Smooth muscle cell (in vitro differentiated cells): ENCODE measurements around the gene ZNF710. TPM values are rescaled to one million over a fixed set of nuclear protein-coding genes. Genes with fewer than 3 reads are reported as not detected.

ENCODE experiments used
- DNase-seq: peaks from one replicate; lab custom pipeline; 2025; ENCODE audit not compliant: unreplicated experiment; lab: John Stamatoyannopoulos, UW
- H2AFZ ChIP-seq: fragments of 200-600 bp; sonication (generic); 2 replicates; pipeline ENCODE4 v1.6.0; 2016; ENCODE audit warnings: antibody characterized with exemption, low read depth, mild to moderate bottlenecking
- H3F3A ChIP-seq: fragments of 200-600 bp; sonication (generic); 2 replicates; pipeline ENCODE4 v1.6.0; 2017; ENCODE audit warnings: antibody characterized with exemption, low read depth
- H3K27ac ChIP-seq: fragments of 200-600 bp; sonication (generic); 2 replicates; pipeline ENCODE4 v1.5.1; 2016; ENCODE audit warnings: low read depth, mild to moderate bottlenecking
- H3K27me3 ChIP-seq: fragments of 200-600 bp; sonication (generic); 2 replicates; pipeline ENCODE4 v1.6.1; 2016; ENCODE audit warnings: low read depth, mild to moderate bottlenecking
- H3K36me3 ChIP-seq: fragments of 200-600 bp; sonication (generic); 2 replicates; pipeline ENCODE4 v1.5.1; 2016; ENCODE audit warnings: low read depth
- H3K4me1 ChIP-seq: fragments of 200-600 bp; sonication (generic); 2 replicates; pipeline ENCODE4 v1.5.1; 2016; ENCODE audit warnings: low read depth
- H3K4me2 ChIP-seq: fragments of 200-600 bp; sonication (generic); 2 replicates; pipeline ENCODE4 v1.6.0; 2016; ENCODE audit warnings: mild to moderate bottlenecking
- H3K4me3 ChIP-seq: fragments of 200-600 bp; sonication (generic); 2 replicates; pipeline ENCODE4 v1.5.1; 2016; ENCODE audit warnings: mild to moderate bottlenecking
- H3K79me2 ChIP-seq: fragments of 200-600 bp; sonication (generic); 2 replicates; pipeline ENCODE4 v1.6.0; 2016; ENCODE audit warnings: low read depth, mild to moderate bottlenecking
- H3K9ac ChIP-seq: fragments of 200-600 bp; sonication (generic); 2 replicates; pipeline ENCODE4 v1.6.0; 2016; ENCODE audit warnings: low read depth
- H3K9me3 ChIP-seq: fragments of 200-600 bp; sonication (generic); replicated peaks from 2 replicates; pipeline ENCODE4 v1.5.1; 2016; ENCODE audit warnings: low read depth
- H4K20me1 ChIP-seq: fragments of 200-600 bp; sonication (generic); 2 replicates; pipeline ENCODE4 v1.6.0; 2016; ENCODE audit warnings: low read depth
- CTCF ChIP-seq: fragments of 200-600 bp; sonication (generic); IDR thresholded peaks from 2 replicates; pipeline ENCODE4 v1.5.1; 2017; ENCODE audit warnings: borderline replicate concordance, mild to moderate bottlenecking, antibody characterized with exemption; ENCODE audit not compliant: insufficient read depth, poor library complexity, severe bottlenecking
- whole genome bisulfite sequencing: methylation state at CpG from one replicate; pipeline ENCODE4 v1.1.7; 2016; ENCODE audit warnings: low lambda C conversion rate; 5-methylcytosine and 5-hydroxymethylcytosine counted together
- polyA plus RNA-seq: library from polyadenylated mRNA; unstranded; fragments of >200 nt; fragmentation: Nextera tagmentation; extraction: Ambion mirVana; gene quantifications from 2 replicates; pipeline ENCODE4 v1.2.1, GENCODE V29; 2016
- total RNA-seq: library from RNA; depleted of rRNA; stranded (reverse); fragments of >200 nt; gene quantifications from 2 replicates; pipeline ENCODE4 v1.2.3, GENCODE V29; 2014

Gene ZNF710
- total and polyA plus RNA-seq, 2 experiments from 2014 or later: 8.6 to 10.4 TPM

DNA sequence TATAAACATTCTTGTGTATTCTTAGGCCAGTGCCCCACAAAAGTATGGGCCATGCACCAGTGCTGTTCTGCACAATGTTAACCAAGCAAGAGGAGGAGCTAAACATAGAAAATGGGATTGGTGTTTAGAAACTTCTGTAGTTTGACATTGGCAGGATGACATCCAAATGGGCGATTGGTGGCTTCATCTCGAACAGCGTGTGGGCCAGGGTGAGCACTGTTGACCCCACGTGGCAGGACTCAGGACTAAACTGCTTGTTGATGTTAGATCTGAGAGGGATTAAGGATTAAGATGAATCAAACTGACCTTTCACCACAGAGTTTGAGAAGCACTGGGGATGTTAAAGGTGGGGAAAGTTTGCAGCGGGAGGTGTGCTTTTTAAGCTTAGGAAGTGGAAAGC is 31.9 kb downstream of the ZNF710 start:
- H3K9ac ChIP-seq: no peak overlapping the region
- WGBS: 96% methylated on average over 5 of the region's 5 CpGs
- H2AFZ ChIP-seq: no peak overlapping the region
- H3K27me3 ChIP-seq: no peaks in the 10 kb centered on the region
- no peak for TF ChIP-seq CTCF
- peaks cover 44% of the 10 kb centered on the region for H4K20me1 ChIP-seq
- no peak for DNase-seq
- H3K4me2 ChIP-seq: no peak overlapping the region
- no peak overlapping the region for H3K4me3 ChIP-seq
- H3K36me3 ChIP-seq: no peaks in the 10 kb centered on the region
- no peaks in the 10 kb centered on the region for H3F3A ChIP-seq
- H3K79me2 ChIP-seq: peaks cover 48% of the 10 kb centered on the region
- peaks cover 30% of the 10 kb centered on the region for H3K4me1 ChIP-seq
- no peaks in the 10 kb centered on the region for H3K9me3 ChIP-seq
- no peak overlapping the region for H3K27ac ChIP-seq

DNA sequence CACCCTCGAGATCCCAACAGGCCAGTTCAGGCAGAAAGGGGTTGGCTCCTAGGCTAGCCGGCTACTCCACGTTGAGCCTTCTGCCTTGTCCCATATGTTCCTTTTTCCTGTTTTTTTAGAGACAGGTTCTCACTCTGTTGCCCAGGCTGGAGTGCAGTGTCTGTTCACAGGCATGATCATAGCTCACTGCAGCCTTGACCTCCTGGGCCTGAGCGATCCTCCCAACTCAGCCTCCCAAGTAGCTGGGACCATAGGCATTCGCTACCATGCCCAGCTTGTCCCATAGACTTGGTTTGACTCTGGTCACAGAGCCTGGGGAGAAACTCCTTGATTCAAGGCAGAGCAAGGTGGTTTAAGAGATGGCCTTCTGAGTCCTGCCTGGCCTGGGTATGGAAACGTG is 32.3 kb downstream of the ZNF710 start:
- H3K4me1 ChIP-seq: peaks cover 30% of the 10 kb centered on the region
- peaks cover 44% of the 10 kb centered on the region for H4K20me1 ChIP-seq
- no peak overlapping the region for H3K9ac ChIP-seq
- 94% methylated on average over 6 of the region's 6 CpGs for WGBS
- H3F3A ChIP-seq: no peaks in the 10 kb centered on the region
- H3K27ac ChIP-seq: no peak overlapping the region
- H3K79me2 ChIP-seq: peaks cover 45% of the 10 kb centered on the region
- no peak for TF ChIP-seq CTCF
- no peak overlapping the region for H3K4me3 ChIP-seq
- H3K4me2 ChIP-seq: no peak overlapping the region
- DNase-seq: no peak
- H3K27me3 ChIP-seq: no peaks in the 10 kb centered on the region
- H2AFZ ChIP-seq: no peak overlapping the region
- H3K9me3 ChIP-seq: no peaks in the 10 kb centered on the region
- no peaks in the 10 kb centered on the region for H3K36me3 ChIP-seq

DNA sequence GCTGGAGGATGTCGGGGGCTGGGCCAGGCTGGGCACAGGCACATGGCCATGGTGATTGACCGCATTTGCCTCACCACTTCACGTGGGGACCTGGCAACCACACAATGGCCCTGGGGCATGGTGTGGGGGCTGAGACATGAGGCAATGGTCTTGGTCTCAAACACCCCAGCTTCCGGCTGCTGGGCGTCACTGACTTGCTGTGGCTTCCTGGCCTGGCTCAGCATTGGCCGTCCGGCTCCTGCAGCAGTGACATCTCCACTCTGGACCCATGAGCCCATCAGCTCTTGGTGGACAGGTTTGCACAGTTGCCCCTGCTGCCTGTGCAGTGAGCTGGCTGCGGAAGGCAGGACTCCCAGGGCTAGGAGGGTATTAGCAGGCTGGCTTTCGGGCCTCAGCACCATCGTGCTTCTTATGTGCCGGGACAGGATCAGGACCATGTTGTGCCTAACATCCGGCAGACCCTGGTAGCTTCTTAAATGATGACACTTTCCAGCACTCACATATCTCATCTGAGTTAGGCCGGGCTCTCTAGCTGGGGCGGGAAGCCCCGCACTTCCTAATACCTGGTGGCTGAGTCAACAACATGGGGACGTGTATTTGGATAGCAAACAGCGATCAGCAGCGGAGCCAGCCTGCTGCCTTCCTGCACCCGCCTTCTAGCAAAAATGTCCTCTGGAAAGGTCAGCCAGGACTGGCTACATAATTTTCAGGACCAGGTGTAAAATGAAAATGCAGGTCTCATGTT is 34.1 kb downstream of the ZNF710 start:
- Histone ChIP-seq H3K9ac (peak overlapping the region; percentile 24), H3K79me2 (peaks cover 37% of the 10 kb centered on the region)

More for the DNA sequence above, 34.1 kb downstream of the ZNF710 start:
- no peak overlapping the region for H2AFZ ChIP-seq
- no peaks in the 10 kb centered on the region for H3K36me3 ChIP-seq
- H3K27me3 ChIP-seq: no peaks in the 10 kb centered on the region
- no peaks in the 10 kb centered on the region for H3F3A ChIP-seq
- H3K4me2 ChIP-seq: peak overlapping the region; percentile 55
- peak overlapping the region; percentile 75 for H3K27ac ChIP-seq
- no peaks in the 10 kb centered on the region for H3K9me3 ChIP-seq
- peaks cover 44% of the 10 kb centered on the region for H4K20me1 ChIP-seq
- 37% methylated on average over 19 of the region's 19 CpGs for WGBS
- H3K4me3 ChIP-seq: no peak overlapping the region
- no peak for TF ChIP-seq CTCF
- H3K4me1 ChIP-seq: peaks cover 31% of the 10 kb centered on the region
- DNase-seq: no peak
